ENCODE data around the gene NTNG2. TPM values are rescaled to one million over a fixed set of nuclear protein-coding genes. Genes with fewer than 3 reads are reported as not detected.

NTNG2 gene
- total RNA-seq, 1 experiment from 2014 or later: not detected

DNA sequence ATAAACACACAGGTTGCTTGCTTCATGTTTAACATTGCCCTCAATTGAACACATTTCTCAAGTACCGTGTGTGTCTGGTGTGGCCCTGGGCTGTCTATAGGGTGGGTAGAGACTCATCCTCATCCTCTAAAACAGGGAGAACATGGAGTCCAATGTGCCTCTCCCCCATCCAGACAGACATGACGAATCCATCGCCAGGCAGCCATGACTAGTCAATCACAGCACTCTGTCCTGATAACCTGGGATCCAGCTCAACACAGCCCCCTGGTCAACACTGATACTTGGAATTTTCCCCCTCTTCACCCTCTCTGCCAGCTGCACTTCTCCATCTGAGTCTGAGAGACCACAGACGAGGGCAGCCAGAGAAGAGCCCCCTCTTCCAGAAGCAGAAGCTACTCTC, 10.7 kb upstream of the NTNG2 start:
- H3K36me3 Mint-ChIP-seq (ENCODE audit: insufficient read depth, unreplicated experiment): no peaks in the 10 kb centered on the region
- no TSS peak for BruUV-seq (replicated peaks)
- no peak for DNase-seq (ENCODE audit: unreplicated experiment)

DNA sequence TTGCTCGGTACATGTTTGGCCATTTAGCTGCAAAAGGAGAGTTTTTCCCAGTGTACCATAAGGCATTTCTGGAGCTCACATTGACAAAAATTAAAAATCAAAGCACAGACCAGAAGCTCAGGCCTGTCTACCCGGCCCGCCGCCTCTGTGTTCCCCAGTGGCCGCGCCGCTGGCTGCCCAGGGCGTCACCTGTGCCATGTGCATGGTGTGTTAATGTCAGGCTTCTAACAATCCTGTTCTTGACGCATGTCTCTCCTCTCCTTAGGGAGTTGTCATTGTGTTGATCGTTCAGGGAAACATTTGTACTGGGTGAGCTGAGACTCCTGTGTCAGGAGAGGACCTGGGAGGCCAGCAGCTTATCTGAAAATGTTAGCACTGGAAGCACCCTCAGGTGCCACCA, 9.6 kb upstream of the NTNG2 start:
- no TSS peak for BruUV-seq (replicated peaks)
- H3K9me3 Mint-ChIP-seq (ENCODE audit: unreplicated experiment): no peaks in the 10 kb centered on the region
- H3K4me1 Mint-ChIP-seq (ENCODE audit: insufficient read depth, unreplicated experiment): no peaks in the 10 kb centered on the region
- ChIA-PET CTCF (interaction anchor here (0.7 kb wide), 1 partner anchor 124 kb away, joined by 3 read pairs; no protein-coding TSS in a partner anchor), POLR2A (no interaction called here)
- no peak overlapping the region for H3K4me3 Mint-ChIP-seq (ENCODE audit: unreplicated experiment)
- intact Hi-C loops (cut with micrococcal nuclease): no loop called here
- no peaks in the 10 kb centered on the region for H3K36me3 Mint-ChIP-seq (ENCODE audit: insufficient read depth, unreplicated experiment)
- H3K27me3 Mint-ChIP-seq (ENCODE audit: insufficient read depth, unreplicated experiment): peaks cover 93% of the 10 kb centered on the region
- TF ChIP-seq, protein P1, sequence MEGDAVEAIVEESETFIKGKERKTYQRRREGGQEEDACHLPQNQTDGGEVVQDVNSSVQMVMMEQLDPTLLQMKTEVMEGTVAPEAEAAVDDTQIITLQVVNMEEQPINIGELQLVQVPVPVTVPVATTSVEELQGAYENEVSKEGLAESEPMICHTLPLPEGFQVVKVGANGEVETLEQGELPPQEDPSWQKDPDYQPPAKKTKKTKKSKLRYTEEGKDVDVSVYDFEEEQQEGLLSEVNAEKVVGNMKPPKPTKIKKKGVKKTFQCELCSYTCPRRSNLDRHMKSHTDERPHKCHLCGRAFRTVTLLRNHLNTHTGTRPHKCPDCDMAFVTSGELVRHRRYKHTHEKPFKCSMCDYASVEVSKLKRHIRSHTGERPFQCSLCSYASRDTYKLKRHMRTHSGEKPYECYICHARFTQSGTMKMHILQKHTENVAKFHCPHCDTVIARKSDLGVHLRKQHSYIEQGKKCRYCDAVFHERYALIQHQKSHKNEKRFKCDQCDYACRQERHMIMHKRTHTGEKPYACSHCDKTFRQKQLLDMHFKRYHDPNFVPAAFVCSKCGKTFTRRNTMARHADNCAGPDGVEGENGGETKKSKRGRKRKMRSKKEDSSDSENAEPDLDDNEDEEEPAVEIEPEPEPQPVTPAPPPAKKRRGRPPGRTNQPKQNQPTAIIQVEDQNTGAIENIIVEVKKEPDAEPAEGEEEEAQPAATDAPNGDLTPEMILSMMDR (IDR thresholded peaks at IDR 0.05; ENCODE audit: unreplicated experiment): no peak
- no peak overlapping the region for H3K27ac Mint-ChIP-seq (ENCODE audit: low read depth, unreplicated experiment)
- DNase-seq (ENCODE audit: unreplicated experiment): no peak

More for the DNA sequence above, 10.7 kb upstream of the NTNG2 start:
- H3K9me3 Mint-ChIP-seq (ENCODE audit: unreplicated experiment): no peaks in the 10 kb centered on the region
- TF ChIP-seq, protein P1 (IDR thresholded peaks at IDR 0.05; ENCODE audit: unreplicated experiment): no peak
- H3K27ac Mint-ChIP-seq (ENCODE audit: low read depth, unreplicated experiment): no peak overlapping the region
- H3K27me3 Mint-ChIP-seq (ENCODE audit: insufficient read depth, unreplicated experiment): peaks cover 96% of the 10 kb centered on the region
- H3K4me3 Mint-ChIP-seq (ENCODE audit: unreplicated experiment): no peak overlapping the region
- POLR2A ChIA-PET: interaction anchor here (0.7 kb wide), 1 partner anchor 380 kb away, joined by 3 read pairs; no protein-coding TSS in a partner anchor
- H3K4me1 Mint-ChIP-seq (ENCODE audit: insufficient read depth, unreplicated experiment): no peaks in the 10 kb centered on the region
- CTCF ChIA-PET: interaction anchor here (0.6 kb wide), 1 partner anchor 1200 kb away, joined by 3 read pairs; no protein-coding TSS in a partner anchor
- intact Hi-C loops (cut with micrococcal nuclease): no loop called here

DNA sequence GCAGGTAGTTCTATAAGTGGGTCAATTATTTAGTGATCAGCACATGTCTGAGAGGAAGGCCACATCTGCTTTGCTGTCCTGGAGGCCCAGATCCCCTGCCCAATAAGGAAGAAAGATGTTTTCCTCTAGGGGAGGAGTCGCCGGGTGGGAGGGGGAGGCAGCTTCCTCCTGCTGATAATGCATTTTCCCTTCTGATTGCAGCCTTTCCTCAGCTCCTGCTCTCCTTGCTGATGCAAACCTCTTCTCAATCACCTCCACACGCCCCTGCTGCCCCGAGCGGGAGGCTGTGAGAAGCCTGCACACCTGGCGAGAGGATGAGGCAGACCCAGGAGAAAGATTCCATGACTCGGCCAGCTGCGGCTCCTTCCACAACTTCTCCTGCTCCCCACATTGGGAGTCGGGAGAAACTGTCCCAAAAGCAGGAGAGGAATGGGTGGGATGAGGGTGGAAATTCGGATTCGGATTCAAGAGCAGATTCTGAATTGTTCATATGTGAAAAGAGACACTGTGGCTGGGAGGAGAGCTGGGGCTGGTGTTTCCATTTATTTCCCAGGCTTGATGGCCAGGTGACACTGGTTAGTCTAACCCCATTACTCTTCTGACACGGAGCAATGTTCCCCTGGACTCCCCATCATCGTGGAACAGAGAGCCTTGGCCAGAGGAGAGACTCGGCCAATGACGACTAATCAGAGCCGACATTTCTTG, 6.8 kb upstream of the NTNG2 start:
- Mint-ChIP-seq H3K27me3 (ENCODE audit: insufficient read depth, unreplicated experiment) (peaks cover 81% of the 10 kb centered on the region), H3K27ac (ENCODE audit: low read depth, unreplicated experiment) (no peak overlapping the region), H3K4me3 (ENCODE audit: unreplicated experiment) (no peak overlapping the region), H3K4me1 (ENCODE audit: insufficient read depth, unreplicated experiment) (no peaks in the 10 kb centered on the region), H3K36me3 (ENCODE audit: insufficient read depth, unreplicated experiment) (no peaks in the 10 kb centered on the region), H3K9me3 (ENCODE audit: unreplicated experiment) (no peaks in the 10 kb centered on the region)
- ChIA-PET POLR2A (no interaction called here), CTCF (no interaction called here)
- DNase-seq (ENCODE audit: unreplicated experiment): no peak
- TF ChIP-seq, protein P1 (IDR thresholded peaks at IDR 0.05; ENCODE audit: unreplicated experiment): no peak
- BruUV-seq (replicated peaks): no TSS peak
- intact Hi-C loops (cut with micrococcal nuclease): no loop called here

DNA sequence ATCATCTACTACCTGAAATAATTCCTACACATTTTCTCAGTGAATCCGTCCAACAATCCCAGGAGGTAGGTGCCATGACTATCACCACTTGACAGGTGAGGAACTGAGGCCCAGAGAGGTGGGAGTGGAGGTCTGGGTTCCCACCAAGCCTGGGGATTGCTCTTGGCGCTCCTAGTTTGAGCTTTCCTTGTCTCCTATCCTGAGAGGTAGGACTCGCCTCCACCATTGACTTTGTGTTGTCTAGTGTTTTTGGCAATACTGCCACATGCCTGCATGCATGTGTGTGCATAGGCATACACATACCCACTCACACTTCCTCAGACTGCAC, 6.3 kb upstream of the NTNG2 start:
- Mint-ChIP-seq H3K4me1 (ENCODE audit: insufficient read depth, unreplicated experiment) (no peaks in the 10 kb centered on the region), H3K36me3 (ENCODE audit: insufficient read depth, unreplicated experiment) (no peaks in the 10 kb centered on the region), H3K4me3 (ENCODE audit: unreplicated experiment) (no peak overlapping the region), H3K27ac (ENCODE audit: low read depth, unreplicated experiment) (no peak overlapping the region), H3K27me3 (ENCODE audit: insufficient read depth, unreplicated experiment) (peaks cover 76% of the 10 kb centered on the region), H3K9me3 (ENCODE audit: unreplicated experiment) (no peaks in the 10 kb centered on the region)
- intact Hi-C loops (cut with micrococcal nuclease): no loop called here
- no TSS peak for BruUV-seq (replicated peaks)
- CTCF ChIA-PET: no interaction called here
- POLR2A ChIA-PET: no interaction called here
- TF ChIP-seq, protein P1 (IDR thresholded peaks at IDR 0.05; ENCODE audit: unreplicated experiment): no peak
- DNase-seq (ENCODE audit: unreplicated experiment): no peak
